Endothelial cell of umbilical vein (primary cell): ENCODE measurements around the gene LDHD. TPM values are rescaled to one million over a fixed set of nuclear protein-coding genes. Genes with fewer than 3 reads are reported as not detected.

Experiments
- BruUV-seq: library from RNA; stranded (reverse); fragments of 400-500 nt; replicated peaks from 2 replicates; lab custom pipeline; 2021; lab: Mats Ljungman, UMichigan
- CTCF ChIA-PET: fragments of 300-600, 350-600 bp; sonication (Branson Sonifier 250); formaldehyde crosslinking; loops from one replicate; lab custom pipeline; 2021; ENCODE audit warnings: antibody characterized with exemption, inconsistent platforms; lab: Charles Lee
- POLR2A ChIA-PET: fragments of 300-600, 350-600 bp; sonication (Branson Sonifier 250); formaldehyde crosslinking; loops from one replicate; lab custom pipeline; 2021; ENCODE audit warnings: antibody characterized with exemption, inconsistent platforms; lab: Charles Lee
- DNase-seq: peaks from one replicate; pipeline ENCODE4 v3.0.0-alpha.2; 2011; ENCODE audit warnings: low read depth, low spot score
- FAIRE-seq: peaks from 2 replicates; lab custom pipeline; 2011; peaks lifted over from hg19 to GRCh38; lab: Jason Lieb, UNC
- H2AFZ ChIP-seq: 2 replicates; pipeline ENCODE4 v1.6.0; 2012; ENCODE audit warnings: low read depth, low read length, control low read depth, inconsistent platforms
- H3K27ac ChIP-seq: 2 replicates; pipeline ENCODE4 v1.5.1; 2011; ENCODE audit warnings: low read depth, mild to moderate bottlenecking, control low read depth, low read length, moderate library complexity; ENCODE audit not compliant: insufficient read depth
- H3K27me3 ChIP-seq, 2 experiments: 2 replicates each; pipeline versions ENCODE4 v1.6.0 to v1.6.1; 2011; ENCODE audit warnings: low read length in 2 of 2, mixed read lengths in 1 of 2; ENCODE audit not compliant: control insufficient read depth in 2 of 2, insufficient read depth in 2 of 2
- H3K36me3 ChIP-seq, 2 experiments: 2 replicates in 1 of 2; 3 replicates in 1 of 2; pipeline ENCODE4 v1.5.1; 2011; ENCODE audit warnings: low read length in 2 of 2, mild to moderate bottlenecking in 1 of 2, moderate library complexity in 1 of 2; ENCODE audit not compliant: control insufficient read depth in 2 of 2, insufficient read depth in 2 of 2; ENCODE audit errors: extremely low read depth in 1 of 2
- H3K4me1 ChIP-seq: 3 replicates; pipeline ENCODE4 v1.5.1; 2011; ENCODE audit warnings: mild to moderate bottlenecking, low read length; ENCODE audit not compliant: control insufficient read depth, insufficient read depth; ENCODE audit errors: extremely low read depth
- H3K4me2 ChIP-seq: 2 replicates; pipeline ENCODE4 v1.6.1; 2011; ENCODE audit warnings: low read length, control low read depth, mixed read lengths; ENCODE audit not compliant: insufficient read depth
- H3K4me3 ChIP-seq, 3 experiments: fragments of 200-600 bp in 1 of 3; sonication (generic), shearing (Covaris generic) in 1 of 3; replicated peaks in 1 of 3; 2 replicates each; pipeline ENCODE4 v1.5.1; 2011 to 2016; ENCODE audit warnings: control low read depth in 3 of 3, low read length in 3 of 3, mild to moderate bottlenecking in 2 of 3, inconsistent platforms in 1 of 3, low read depth in 1 of 3, moderate library complexity in 1 of 3; ENCODE audit not compliant: insufficient read depth in 1 of 3
- H3K79me2 ChIP-seq: 2 replicates; pipeline ENCODE4 v1.6.0; 2012; ENCODE audit warnings: low read length, inconsistent platforms; ENCODE audit not compliant: control insufficient read depth, insufficient read depth
- H3K9ac ChIP-seq: replicated peaks from 2 replicates; pipeline ENCODE3; 2011; ENCODE audit warnings: low read length, control low read depth; ENCODE audit not compliant: insufficient read depth; ENCODE audit errors: extremely low read depth
- H3K9me1 ChIP-seq: replicated peaks from 3 replicates; pipeline ENCODE4 v1.6.0; 2011; ENCODE audit warnings: mild to moderate bottlenecking, low read length; ENCODE audit not compliant: control insufficient read depth, insufficient read depth; ENCODE audit errors: extremely low read depth
- H3K9me3 ChIP-seq: replicated peaks from 2 replicates; pipeline ENCODE4 v1.5.1; 2012; ENCODE audit warnings: low read length, inconsistent platforms; ENCODE audit not compliant: control insufficient read depth, insufficient read depth
- H4K20me1 ChIP-seq: replicated peaks from 2 replicates; pipeline ENCODE3; 2011; ENCODE audit warnings: mild to moderate bottlenecking, low read length; ENCODE audit not compliant: control insufficient read depth, insufficient read depth; ENCODE audit errors: extremely low read depth
- EZH2 ChIP-seq: IDR thresholded peaks from 2 replicates; pipeline ENCODE4 v1.6.1; 2012; ENCODE audit warnings: borderline replicate concordance, low read depth, mild to moderate bottlenecking, moderate library complexity, low read length, inconsistent platforms; ENCODE audit not compliant: severe bottlenecking
- FOS ChIP-seq: IDR thresholded peaks from 2 replicates; pipeline ENCODE4 v1.6.1; 2011; ENCODE audit warnings: mild to moderate bottlenecking, low read length, moderate library complexity, borderline replicate concordance; ENCODE audit not compliant: insufficient read depth
- GATA2 ChIP-seq: IDR thresholded peaks from 2 replicates; pipeline ENCODE4 v1.7.0; 2011; ENCODE audit warnings: low read depth, mild to moderate bottlenecking, moderate library complexity, mixed read lengths, low read length; ENCODE audit not compliant: insufficient read length, insufficient read depth
- JUN ChIP-seq: IDR thresholded peaks from 2 replicates; pipeline ENCODE4 v1.6.1; 2011; ENCODE audit warnings: borderline replicate concordance, low read depth; ENCODE audit not compliant: insufficient read length, insufficient read depth
- MYC ChIP-seq: IDR thresholded peaks from one replicate; pipeline ENCODE4 v1.6.1; 2011; ENCODE audit warnings: mild to moderate bottlenecking, low read depth, low read length
- POLR2A ChIP-seq: IDR thresholded peaks from 2 replicates; pipeline ENCODE4 v1.6.1; 2012; ENCODE audit warnings: low read depth, mild to moderate bottlenecking, control low read depth, low read length
- POLR2AphosphoS5 ChIP-seq: IDR thresholded peaks from 2 replicates; pipeline ENCODE4 v1.6.1; 2012; ENCODE audit warnings: low read depth, mild to moderate bottlenecking, control low read depth, low read length, moderate library complexity; ENCODE audit not compliant: insufficient read depth
- dilution Hi-C: fragments of 300-500 bp; cut with MboI; formaldehyde crosslinking; loops from one replicate; pipeline ENCODE4 v1.15.0; 2019; ENCODE audit warnings: low sequenced_read_pairs; ENCODE audit not compliant: extremely low pct_ligation_motif_present
- intact Hi-C: fragments of 100-400 bp; cut with micrococcal nuclease; formaldehyde crosslinking; loops from one replicate; pipeline ENCODE4 v1.10.0; 2022
- polyA plus RNA-seq, 4 experiments: library from polyadenylated mRNA; depleted of rRNA in 3 of 4; stranded (reverse) in 3 of 4; unstranded in 1 of 4; fragments of >200 nt; gene quantifications; 2 replicates each; pipeline versions ENCODE4 v1.2.1 to v1.2.3, GENCODE V29; 2011 to 2012; ENCODE audit warnings: missing spikeins in 1 of 4
- total RNA-seq: library from RNA; stranded (reverse); gene quantifications from 2 replicates; pipeline ENCODE4 v1.2.3, GENCODE V29; 2021
- TF ChIP-seq, protein P1 (sequence below): IDR thresholded peaks from 2 replicates; pipeline ENCODE4 v1.6.1; 2011; ENCODE audit not compliant: insufficient read depth, insufficient read length
- TF ChIP-seq, protein P2 (sequence below), 2 donors: IDR thresholded peaks; 1 replicate in 1 of 2; 2 replicates in 1 of 2; pipeline ENCODE4 v1.5.1; 2011; ENCODE audit warnings: low read length in 2 of 2, mild to moderate bottlenecking in 2 of 2, moderate library complexity in 2 of 2, control low read depth in 1 of 2, inconsistent platforms in 1 of 2, low read depth in 1 of 2; ENCODE audit not compliant: insufficient read depth in 1 of 2; ENCODE audit errors: extremely low read depth in 1 of 2

The LDHD gene
- total and polyA plus RNA-seq, 2 donors (not counting 3 experiments of a cell fraction or from before 2014, with no cell fraction given): 0.41 TPM; not detected in 1

DNA sequence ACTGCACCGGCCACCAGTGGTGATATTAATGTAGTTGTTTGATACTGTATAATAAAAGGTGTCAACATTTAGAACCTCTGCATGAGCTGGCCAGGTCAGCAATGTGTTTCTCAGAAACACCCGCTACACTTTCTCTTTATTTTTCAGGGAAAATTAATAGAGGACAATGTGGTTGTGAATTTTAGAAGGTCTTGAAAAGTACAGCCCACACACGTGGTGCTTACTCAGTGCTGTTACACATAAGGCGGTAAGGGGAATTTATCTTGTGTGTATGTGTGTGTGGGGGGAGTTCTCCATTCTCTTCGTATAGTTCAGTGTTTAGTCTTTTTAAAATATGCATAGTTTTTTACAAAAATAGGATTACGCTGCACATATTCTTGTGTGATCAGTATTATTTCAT is 27.4 kb upstream of the LDHD start:
- DNase-seq (no peak), FAIRE-seq (no peak)
- Histone ChIP-seq H3K4me2 (no peak overlapping the region), H4K20me1 (no peaks in the 10 kb centered on the region), H2AFZ (no peak overlapping the region), H3K9me3 (no peaks in the 10 kb centered on the region), H3K27ac (no peak overlapping the region), H3K27me3 (no peaks in the 10 kb centered on the region), H3K4me1 (peaks cover 3% of the 10 kb centered on the region), H3K4me3 (no peak overlapping the region), H3K9me1 (no peaks in the 10 kb centered on the region), H3K36me3 (no peaks in the 10 kb centered on the region), H3K79me2 (peaks cover 1% of the 10 kb centered on the region), H3K9ac (no peak overlapping the region)
- no TSS peak for BruUV-seq
- dilution Hi-C loops (no loop called here), intact Hi-C loops (no loop called here)
- POLR2A ChIA-PET: no interaction called here
- CTCF ChIA-PET: no interaction called here
- TF ChIP-seq JUN: no peak
- TF ChIP-seq, protein P1, sequence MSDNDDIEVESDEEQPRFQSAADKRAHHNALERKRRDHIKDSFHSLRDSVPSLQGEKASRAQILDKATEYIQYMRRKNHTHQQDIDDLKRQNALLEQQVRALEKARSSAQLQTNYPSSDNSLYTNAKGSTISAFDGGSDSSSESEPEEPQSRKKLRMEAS: no peak
- no peak for TF ChIP-seq MYC
- TF ChIP-seq POLR2AphosphoS5: no peak
- TF ChIP-seq, protein P2, sequence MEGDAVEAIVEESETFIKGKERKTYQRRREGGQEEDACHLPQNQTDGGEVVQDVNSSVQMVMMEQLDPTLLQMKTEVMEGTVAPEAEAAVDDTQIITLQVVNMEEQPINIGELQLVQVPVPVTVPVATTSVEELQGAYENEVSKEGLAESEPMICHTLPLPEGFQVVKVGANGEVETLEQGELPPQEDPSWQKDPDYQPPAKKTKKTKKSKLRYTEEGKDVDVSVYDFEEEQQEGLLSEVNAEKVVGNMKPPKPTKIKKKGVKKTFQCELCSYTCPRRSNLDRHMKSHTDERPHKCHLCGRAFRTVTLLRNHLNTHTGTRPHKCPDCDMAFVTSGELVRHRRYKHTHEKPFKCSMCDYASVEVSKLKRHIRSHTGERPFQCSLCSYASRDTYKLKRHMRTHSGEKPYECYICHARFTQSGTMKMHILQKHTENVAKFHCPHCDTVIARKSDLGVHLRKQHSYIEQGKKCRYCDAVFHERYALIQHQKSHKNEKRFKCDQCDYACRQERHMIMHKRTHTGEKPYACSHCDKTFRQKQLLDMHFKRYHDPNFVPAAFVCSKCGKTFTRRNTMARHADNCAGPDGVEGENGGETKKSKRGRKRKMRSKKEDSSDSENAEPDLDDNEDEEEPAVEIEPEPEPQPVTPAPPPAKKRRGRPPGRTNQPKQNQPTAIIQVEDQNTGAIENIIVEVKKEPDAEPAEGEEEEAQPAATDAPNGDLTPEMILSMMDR (IDR thresholded peaks at IDR 0.05; ENCODE audit: extremely low read depth in 1 of 2, insufficient read depth in 1 of 2, low read depth in 1 of 2, low read length in 2 of 2): no peak
- no peak for TF ChIP-seq FOS
- TF ChIP-seq GATA2: no peak
- TF ChIP-seq EZH2: no peak
- no peak for TF ChIP-seq POLR2A
